DND-41 (cell line): ENCODE measurements around the gene EPB41L2.
"Not testable (repeated sequence)": the region's sequence is repeated elsewhere in the genome, so short reads cannot be mapped to it uniquely, and the experiment has no call there.

Experiments
- ATAC-seq: fragments of 200-7000 bp; cut with Tn5 transposase; 3 replicates; pipeline ENCODE4 v1.9.1; 2021; ENCODE audit warnings: low read depth; ENCODE audit not compliant: insufficient read depth
- DNase-seq: peaks from one replicate; pipeline ENCODE4 v3.0.0-alpha.2; 2020
- H2AFZ ChIP-seq: 2 replicates; pipeline ENCODE4 v1.6.0; 2012; ENCODE audit warnings: low read depth, low read length
- H3K27ac ChIP-seq: 2 replicates; pipeline ENCODE4 v1.5.1; 2012; ENCODE audit warnings: low read length, inconsistent platforms
- H3K27me3 ChIP-seq: fragments of 200-600 bp; sonication (generic); 2 replicates; pipeline ENCODE4 v1.6.0; 2012; ENCODE audit warnings: low read length, mild to moderate bottlenecking, inconsistent platforms; ENCODE audit not compliant: insufficient read depth, poor library complexity
- H3K36me3 ChIP-seq: 2 replicates; pipeline ENCODE4 v1.5.1; 2012; ENCODE audit warnings: low read length, inconsistent platforms; ENCODE audit not compliant: insufficient read depth
- H3K4me1 ChIP-seq: 2 replicates; pipeline ENCODE4 v1.5.1; 2012; ENCODE audit warnings: mild to moderate bottlenecking, low read length; ENCODE audit not compliant: insufficient read depth
- H3K4me2 ChIP-seq: 2 replicates; pipeline ENCODE4 v1.6.0; 2012; ENCODE audit warnings: mild to moderate bottlenecking, moderate library complexity, low read length, inconsistent platforms; ENCODE audit not compliant: insufficient read depth
- H3K4me3 ChIP-seq, 2 experiments: fragments of 200-600 bp in 1 of 2; shearing (Covaris generic) in 1 of 2; 2 replicates each; pipeline ENCODE4 v1.5.1; 2012 to 2016; ENCODE audit warnings: inconsistent platforms in 2 of 2, low read length in 2 of 2, mild to moderate bottlenecking in 2 of 2, low read depth in 1 of 2, moderate library complexity in 1 of 2
- H3K79me2 ChIP-seq: 2 replicates; pipeline ENCODE4 v1.6.0; 2012; ENCODE audit warnings: low read length, inconsistent platforms; ENCODE audit not compliant: insufficient read depth
- H3K9ac ChIP-seq: 2 replicates; pipeline ENCODE4 v1.6.0; 2012; ENCODE audit warnings: low read depth, mild to moderate bottlenecking, inconsistent platforms, low read length, moderate library complexity
- H3K9me3 ChIP-seq: 2 replicates; pipeline ENCODE4 v1.5.1; 2012; ENCODE audit warnings: low read length, moderate library complexity, mild to moderate bottlenecking, inconsistent platforms; ENCODE audit not compliant: insufficient read depth, severe bottlenecking
- H4K20me1 ChIP-seq: 2 replicates; pipeline ENCODE4 v1.6.0; 2012; ENCODE audit warnings: low read length; ENCODE audit not compliant: insufficient read depth
- CTCF ChIP-seq: IDR thresholded peaks from 2 replicates; pipeline ENCODE4 v1.5.1; 2012; ENCODE audit warnings: borderline replicate concordance, low read length, moderate library complexity, mild to moderate bottlenecking; ENCODE audit not compliant: poor library complexity, severe bottlenecking; ENCODE audit errors: extremely low read depth
- EZH2 ChIP-seq: IDR thresholded peaks from 3 replicates; pipeline ENCODE4 v1.6.1; 2012; ENCODE audit warnings: borderline replicate concordance, low read depth, mild to moderate bottlenecking, moderate library complexity, low read length, inconsistent platforms; ENCODE audit not compliant: severe bottlenecking

EPB41L2 gene

GRCh38 chr6:130994319-130995097 lies 68.5 kb downstream of the EPB41L2 start:
- Histone ChIP-seq H3K79me2 (peaks cover 80% of the 10 kb centered on the region), H3K27me3 (no peaks in the 10 kb centered on the region), H3K4me3 (no peak overlapping the region), H3K27ac (peak overlapping the region; percentile 34; the same call in 1 of the 2 replicates), H3K9ac (no peak overlapping the region), H2AFZ (no peak overlapping the region), H3K4me2 (no peak overlapping the region), H3K4me1 (peaks cover 6% of the 10 kb centered on the region; the same call in 1 of the 2 replicates), H4K20me1 (no peaks in the 10 kb centered on the region; the same call in 1 of the 2 replicates), H3K36me3 (no peaks in the 10 kb centered on the region), H3K9me3 (no peaks in the 10 kb centered on the region)
- no peak for TF ChIP-seq CTCF
- DNase-seq (no peak), ATAC-seq (no peak)

- no peak overlapping the region for H3K9ac ChIP-seq
- no peak overlapping the region for H2AFZ ChIP-seq
- H3K27ac ChIP-seq: peak overlapping the region; percentile 34; the same call in 1 of the 2 replicates
- H3K36me3 ChIP-seq: no peaks in the 10 kb centered on the region
- ATAC-seq (no peak), DNase-seq (peak; percentile 22)
- H3K4me3 ChIP-seq: no peak overlapping the region
- no peaks in the 10 kb centered on the region for H3K27me3 ChIP-seq
- H3K4me2 ChIP-seq: no peak overlapping the region
- TF ChIP-seq CTCF: no peak
- TF ChIP-seq EZH2: no peak
- H3K9me3 ChIP-seq: no peaks in the 10 kb centered on the region
- no peaks in the 10 kb centered on the region; the same call in 1 of the 2 replicates for H4K20me1 ChIP-seq
- H3K79me2 ChIP-seq: peaks cover 79% of the 10 kb centered on the region
- peaks cover 6% of the 10 kb centered on the region; the same call in 1 of the 2 replicates for H3K4me1 ChIP-seq
Observed at GRCh38 chr6:130993292-130993765, 69.7 kb downstream of the EPB41L2 start.

- Histone ChIP-seq H3K9me3 (peaks cover 4% of the 10 kb centered on the region), H3K27me3 (no peaks in the 10 kb centered on the region), H3K4me2 (no peak overlapping the region), H3K36me3 (no peaks in the 10 kb centered on the region), H3K4me3 (no peak overlapping the region), H3K27ac (no peak overlapping the region), H3K79me2 (peaks cover 83% of the 10 kb centered on the region), H2AFZ (no peak overlapping the region), H3K4me1 (peaks cover 6% of the 10 kb centered on the region; the same call in 1 of the 2 replicates), H4K20me1 (no peaks in the 10 kb centered on the region), H3K9ac (no peak overlapping the region)
- DNase-seq: no peak
- TF ChIP-seq CTCF (no peak), EZH2 (no peak)
- ATAC-seq: no peak
Observed at GRCh38 chr6:130991422-130992137, 71.5 kb downstream of the EPB41L2 start.

GRCh38 chr6:130987539-130987938 lies 75.5 kb downstream of the EPB41L2 start:
- not testable (repeated sequence) for H3K27ac ChIP-seq, H2AFZ ChIP-seq, ATAC-seq, H3K27me3 ChIP-seq, H4K20me1 ChIP-seq, H3K4me3 ChIP-seq, H3K9ac ChIP-seq, DNase-seq, H3K4me2 ChIP-seq
- Histone ChIP-seq H3K79me2 (peaks cover 78% of the 10 kb centered on the region), H3K36me3 (peaks cover 10% of the 10 kb centered on the region; the same call in 1 of the 2 replicates), H3K4me1 (peaks cover 10% of the 10 kb centered on the region), H3K9me3 (peaks cover 17% of the 10 kb centered on the region)
